GM12872 (cell line): ENCODE measurements around the gene ZNF521.

Source experiments
- TF ChIP-seq, protein P1 (sequence below): IDR thresholded peaks from 3 replicates; pipeline ENCODE4 v1.5.1; 2011; ENCODE audit warnings: low read depth, mild to moderate bottlenecking, low read length, moderate library complexity; ENCODE audit not compliant: insufficient read depth

The ZNF521 gene

DNA sequence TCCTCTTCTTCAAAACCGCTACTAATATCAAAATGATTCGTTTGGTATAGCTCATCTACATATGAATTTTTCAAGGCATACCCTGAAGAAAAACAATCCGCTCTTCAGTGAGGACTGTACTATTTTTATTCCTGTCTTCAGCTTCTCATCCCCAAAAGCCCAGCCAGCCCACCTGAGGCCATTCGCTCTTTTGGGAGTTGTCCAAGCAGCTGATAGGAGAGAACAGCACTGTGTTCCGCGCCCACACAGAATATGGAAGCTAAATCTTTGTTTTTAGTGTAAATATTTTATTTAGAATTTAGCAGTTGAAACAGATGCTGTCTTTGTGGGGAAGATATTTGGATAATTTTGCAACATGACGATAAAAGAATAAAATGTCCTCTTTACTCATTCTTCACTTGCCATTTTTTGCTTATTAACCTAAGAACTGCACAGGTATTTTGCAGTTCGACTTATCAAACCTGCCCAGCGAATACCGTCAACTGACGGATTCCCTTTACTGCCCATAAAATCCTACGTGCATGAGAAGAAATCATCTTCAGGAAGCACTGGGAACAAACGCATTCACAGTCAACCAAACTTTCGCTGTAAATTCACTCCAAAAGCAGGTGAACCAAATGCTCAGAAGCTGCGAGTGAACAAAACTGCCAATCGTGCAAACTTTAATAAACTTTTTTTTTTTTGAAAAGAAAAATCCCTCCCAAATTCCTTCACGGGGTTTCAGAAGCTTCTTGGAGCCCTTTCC is 3.4 kb downstream of the ZNF521 start:
- TF ChIP-seq, protein P1, sequence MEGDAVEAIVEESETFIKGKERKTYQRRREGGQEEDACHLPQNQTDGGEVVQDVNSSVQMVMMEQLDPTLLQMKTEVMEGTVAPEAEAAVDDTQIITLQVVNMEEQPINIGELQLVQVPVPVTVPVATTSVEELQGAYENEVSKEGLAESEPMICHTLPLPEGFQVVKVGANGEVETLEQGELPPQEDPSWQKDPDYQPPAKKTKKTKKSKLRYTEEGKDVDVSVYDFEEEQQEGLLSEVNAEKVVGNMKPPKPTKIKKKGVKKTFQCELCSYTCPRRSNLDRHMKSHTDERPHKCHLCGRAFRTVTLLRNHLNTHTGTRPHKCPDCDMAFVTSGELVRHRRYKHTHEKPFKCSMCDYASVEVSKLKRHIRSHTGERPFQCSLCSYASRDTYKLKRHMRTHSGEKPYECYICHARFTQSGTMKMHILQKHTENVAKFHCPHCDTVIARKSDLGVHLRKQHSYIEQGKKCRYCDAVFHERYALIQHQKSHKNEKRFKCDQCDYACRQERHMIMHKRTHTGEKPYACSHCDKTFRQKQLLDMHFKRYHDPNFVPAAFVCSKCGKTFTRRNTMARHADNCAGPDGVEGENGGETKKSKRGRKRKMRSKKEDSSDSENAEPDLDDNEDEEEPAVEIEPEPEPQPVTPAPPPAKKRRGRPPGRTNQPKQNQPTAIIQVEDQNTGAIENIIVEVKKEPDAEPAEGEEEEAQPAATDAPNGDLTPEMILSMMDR = no peak

DNA sequence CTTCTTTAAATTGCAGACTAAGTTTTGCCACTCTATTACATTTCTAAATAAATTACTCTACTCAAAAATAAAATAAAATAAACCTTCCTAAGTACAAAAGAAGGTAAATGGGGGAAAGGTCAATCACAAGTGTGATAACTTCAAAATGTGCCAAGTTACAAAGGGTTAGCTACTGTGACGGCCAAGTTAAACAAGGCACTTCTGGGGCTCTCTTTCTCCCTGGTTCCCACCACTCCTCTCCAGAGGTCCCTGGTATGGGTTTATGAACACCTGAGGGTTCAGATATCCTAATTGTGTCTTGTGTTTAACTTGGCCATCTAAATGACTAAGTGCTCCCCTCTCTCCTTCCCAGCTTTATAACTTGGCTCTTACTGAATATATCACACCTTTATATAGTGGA is 5.4 kb downstream of the ZNF521 start:
- TF ChIP-seq, protein P1 = no peak

DNA sequence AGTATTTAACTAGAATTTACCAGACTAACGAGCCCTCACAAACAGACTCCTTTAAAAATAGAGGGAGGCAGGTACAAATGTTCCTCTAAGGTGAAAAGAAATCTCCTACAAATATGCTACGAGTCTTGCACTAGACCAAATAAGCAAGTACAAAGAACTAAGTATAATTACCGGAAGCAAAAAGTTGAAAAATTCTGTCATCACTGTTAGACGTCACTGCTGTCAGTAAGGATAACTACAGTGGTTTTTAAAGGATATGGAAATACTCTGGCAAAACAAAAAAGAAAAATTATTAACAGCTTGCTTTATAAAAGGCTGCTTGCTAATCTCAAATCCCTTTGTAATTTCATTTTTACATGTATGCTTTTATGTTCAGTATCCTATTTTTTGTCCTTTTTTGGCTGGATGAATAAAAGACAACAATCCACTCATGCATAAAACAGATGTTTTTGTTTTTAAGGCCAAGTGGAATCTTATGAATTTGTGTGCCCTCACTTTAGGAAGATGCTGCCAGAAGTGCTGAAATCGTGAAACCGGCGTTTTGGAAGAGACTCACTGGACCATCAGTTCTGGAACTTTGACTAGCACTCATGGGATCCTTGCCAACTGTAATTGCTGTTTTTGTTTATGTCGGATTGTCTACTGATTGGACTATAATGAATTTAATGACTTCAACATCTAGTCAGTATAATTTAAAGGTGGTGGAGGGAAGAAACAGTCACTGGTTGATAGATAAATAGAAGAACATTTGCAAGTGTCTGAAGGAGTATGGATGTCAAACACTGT is 6.7 kb downstream of the ZNF521 start:
- TF ChIP-seq, protein P1 = no peak

DNA sequence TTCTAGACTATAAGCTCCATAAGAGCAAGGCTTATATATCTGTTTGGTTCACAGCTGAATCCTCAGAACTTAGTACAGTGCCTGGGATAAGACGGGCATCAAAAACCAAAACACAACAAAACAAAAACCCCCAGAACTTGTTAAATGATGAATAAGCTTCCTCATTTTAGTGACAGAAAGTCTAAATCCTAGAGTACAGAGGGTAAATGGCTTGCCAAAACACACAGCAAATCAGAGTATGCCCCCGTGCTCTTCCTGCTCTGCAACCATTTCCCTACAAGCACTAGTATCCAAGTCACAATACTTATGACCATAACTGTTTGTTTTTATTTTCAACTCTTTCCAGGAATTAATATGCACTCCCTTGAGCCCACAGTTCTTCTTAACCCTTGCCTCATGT is 10.1 kb downstream of the ZNF521 start:
- TF ChIP-seq, protein P1 = no peak

DNA sequence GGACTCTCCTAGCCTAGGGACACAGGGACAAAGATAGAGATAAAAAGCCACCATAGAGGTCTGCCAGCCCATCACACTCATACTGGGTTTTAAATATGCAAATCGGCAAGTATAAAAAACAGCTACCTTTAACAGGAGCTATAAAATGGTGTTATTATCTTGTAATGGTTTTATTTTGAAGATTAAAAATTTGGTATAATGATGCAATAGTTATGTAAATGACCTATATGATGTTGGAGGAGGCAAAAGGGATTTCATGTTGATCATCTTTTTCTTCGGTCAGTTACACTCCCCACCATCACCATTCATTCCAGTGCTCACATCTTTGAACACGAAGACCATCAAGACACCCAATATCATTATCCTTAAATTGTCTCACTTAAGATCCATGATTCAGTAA is 11.2 kb downstream of the ZNF521 start:
- TF ChIP-seq, protein P1 = no peak

DNA sequence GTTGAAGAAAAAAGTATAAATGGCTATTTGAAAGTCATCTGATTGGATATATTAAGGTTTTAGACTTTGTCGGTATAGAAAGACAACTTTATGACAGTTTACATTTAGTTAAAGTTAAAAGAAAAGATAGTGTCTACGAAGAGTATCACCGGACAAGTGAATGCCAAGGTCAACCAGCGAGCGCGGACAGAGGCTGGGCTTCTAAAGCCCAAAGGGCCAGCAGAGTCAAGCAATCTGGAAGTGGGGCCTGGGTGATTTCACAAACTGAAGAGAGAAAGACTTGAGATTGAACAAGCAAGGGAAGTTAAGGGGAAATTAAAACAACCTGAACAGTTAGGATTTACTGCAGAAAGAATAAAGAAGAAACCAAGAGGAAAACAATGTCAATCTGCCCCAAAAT is 16.3 kb downstream of the ZNF521 start:
- TF ChIP-seq, protein P1 = no peak

DNA sequence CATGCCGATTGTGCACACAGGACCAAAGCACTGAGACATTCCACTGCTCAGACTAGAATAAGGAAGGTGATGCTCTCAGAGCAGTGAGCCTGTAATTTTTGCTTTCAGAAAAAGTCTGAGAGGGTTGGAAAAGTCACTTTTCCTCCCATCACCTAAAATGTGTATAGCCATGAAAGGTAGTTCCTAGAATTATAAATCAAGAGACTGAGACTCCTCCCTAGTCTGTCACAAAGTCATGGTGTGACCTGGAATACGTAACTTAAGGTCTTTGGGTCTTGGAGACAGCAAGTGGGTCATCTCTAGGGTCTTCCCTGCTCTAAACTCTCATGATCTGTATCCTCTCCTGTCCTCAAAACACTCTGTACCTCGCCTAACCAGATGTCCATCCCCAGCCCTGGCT is 16.9 kb downstream of the ZNF521 start:
- TF ChIP-seq, protein P1 = no peak
